ENCODE data around the gene MCAM. TPM values are rescaled to one million over a fixed set of nuclear protein-coding genes. Genes with fewer than 3 reads are reported as not detected.

MCAM gene
- total RNA-seq, 1 experiment from 2014 or later: 26.4 TPM

- no peak for DNase-seq (ENCODE audit: low spot score)
- peak overlapping the region; percentile 33 for H3K4me3 Mint-ChIP-seq
- POLR2A ChIA-PET: interaction anchor here (0.8 to 2.0 kb wide), 4 partner anchors 13 to 112 kb away, joined by 3 to 10 read pairs (median 4); partner anchors contain the start of gene USP2
Measured at GRCh38 chr11:119361941-119362725, 45.2 kb upstream of the MCAM start.

More at GRCh38 chr11:119361941-119362725, 45.2 kb upstream of the MCAM start:
- Mint-ChIP-seq H3K4me1 (peaks cover 42% of the 10 kb centered on the region), H3K9me3 (no peaks in the 10 kb centered on the region), H3K27me3 (ENCODE audit: low read depth) (peaks cover 57% of the 10 kb centered on the region), H3K36me3 (peaks cover 22% of the 10 kb centered on the region), H3K27ac (no peak overlapping the region)
- CTCF ChIA-PET: interaction anchor here (0.9 to 6.2 kb wide), 8 partner anchors 8 to 113 kb away, joined by 3 to 95 read pairs (median 17); partner anchors contain the start of genes C1QTNF5 and USP2
- TF ChIP-seq ZNF425 (CRISPR knock-in tag; conservative IDR thresholded peaks at IDR 0.05) (no peak), HMGA2 (CRISPR knock-in tag; IDR thresholded peaks at IDR 0.05) (no peak), ARID4B (CRISPR knock-in tag; IDR thresholded peaks at IDR 0.05; ENCODE audit: borderline replicate concordance) (no peak), SP1 (CRISPR knock-in tag; conservative IDR thresholded peaks at IDR 0.05) (no peak), ATF2 (CRISPR knock-in tag; IDR thresholded peaks at IDR 0.05; ENCODE audit: borderline replicate concordance, low read depth) (no peak), TEAD4 (CRISPR knock-in tag; IDR thresholded peaks at IDR 0.05) (no peak), FOXJ3 (CRISPR knock-in tag; IDR thresholded peaks at IDR 0.05; ENCODE audit: borderline replicate concordance) (no peak), FOXP1 (CRISPR knock-in tag; IDR thresholded peaks at IDR 0.05; ENCODE audit: borderline replicate concordance) (no peak), RORB (CRISPR knock-in tag; IDR thresholded peaks at IDR 0.05) (no peak), PRRX2 (CRISPR knock-in tag; IDR thresholded peaks at IDR 0.05) (no peak), CBFB (CRISPR knock-in tag; IDR thresholded peaks at IDR 0.05; ENCODE audit: low read depth) (no peak), NFATC4 (CRISPR knock-in tag; IDR thresholded peaks at IDR 0.05) (no peak)
- ATAC-seq: no peak

Data from WTC11 (cell line).